T47D (cell line): Measurements from ENCODE around the gene ANO7.

Experiments used
- DNase-seq, 2 experiments: peaks; one replicate each; pipeline versions ENCODE4 v3.0.0 to v3.0.0-alpha.2; 2011 to 2012; ENCODE audit warnings: low read depth in 1 of 2, low spot score in 1 of 2
- JUND ChIP-seq: IDR thresholded peaks from 2 replicates; pipeline ENCODE4 v1.6.1; 2012; ENCODE audit warnings: low read depth
- in situ Hi-C: cut with HindIII; loops from 2 replicates; pipeline ENCODE4 v1.10.0; 2016; ENCODE audit warnings: low sequenced_read_pairs, low pct_unique_long_range_greater_than_20kb

ANO7 gene

DNA sequence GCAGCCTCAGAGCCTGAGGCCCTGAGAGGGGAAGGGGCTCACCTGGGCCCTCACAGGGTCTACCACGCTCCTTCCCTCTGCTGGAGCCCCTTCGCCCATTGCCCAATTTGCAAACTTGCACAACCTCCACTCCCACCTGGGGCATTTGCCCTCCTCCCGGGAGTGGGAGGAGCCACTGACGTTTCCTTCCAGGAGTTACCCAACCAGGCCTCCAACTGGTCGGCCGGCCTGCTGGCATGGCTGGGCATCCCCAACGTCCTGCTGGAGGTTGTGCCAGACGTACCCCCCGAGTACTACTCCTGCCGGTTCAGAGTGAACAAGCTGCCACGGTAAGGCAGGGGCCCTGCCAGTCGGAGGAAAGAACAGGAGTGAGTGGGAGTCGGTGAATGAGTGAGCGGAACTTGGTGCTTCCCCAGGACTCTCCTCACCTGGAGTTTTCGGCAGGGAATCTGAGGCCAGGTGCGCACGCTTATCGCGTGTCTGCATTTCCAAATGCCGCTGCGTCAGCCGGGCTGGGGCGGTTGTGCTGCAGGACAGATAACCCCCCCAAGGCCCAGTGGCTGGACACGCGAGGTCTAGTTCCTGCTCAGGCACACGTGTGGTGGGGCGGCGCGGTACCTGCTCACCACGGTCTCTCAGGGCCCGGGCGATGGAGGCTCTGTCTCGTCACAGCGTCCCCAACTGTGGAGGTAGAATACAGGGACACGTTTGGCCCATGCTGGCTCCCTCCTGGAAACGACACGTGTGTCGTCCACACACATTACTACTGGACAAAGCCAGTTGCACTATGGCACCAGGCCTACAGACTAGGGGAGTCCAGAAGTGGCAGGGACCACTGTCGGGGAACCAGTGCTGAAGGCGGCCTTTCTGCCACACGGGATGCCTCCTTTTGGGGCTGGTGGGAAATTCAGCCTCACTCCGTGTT, 11.7 kb downstream of the ANO7 start:
- in situ Hi-C loops = no loop called here
- TF ChIP-seq JUND = no peak
- peak in 1 of 2 experiments; percentile 49 for DNase-seq

DNA sequence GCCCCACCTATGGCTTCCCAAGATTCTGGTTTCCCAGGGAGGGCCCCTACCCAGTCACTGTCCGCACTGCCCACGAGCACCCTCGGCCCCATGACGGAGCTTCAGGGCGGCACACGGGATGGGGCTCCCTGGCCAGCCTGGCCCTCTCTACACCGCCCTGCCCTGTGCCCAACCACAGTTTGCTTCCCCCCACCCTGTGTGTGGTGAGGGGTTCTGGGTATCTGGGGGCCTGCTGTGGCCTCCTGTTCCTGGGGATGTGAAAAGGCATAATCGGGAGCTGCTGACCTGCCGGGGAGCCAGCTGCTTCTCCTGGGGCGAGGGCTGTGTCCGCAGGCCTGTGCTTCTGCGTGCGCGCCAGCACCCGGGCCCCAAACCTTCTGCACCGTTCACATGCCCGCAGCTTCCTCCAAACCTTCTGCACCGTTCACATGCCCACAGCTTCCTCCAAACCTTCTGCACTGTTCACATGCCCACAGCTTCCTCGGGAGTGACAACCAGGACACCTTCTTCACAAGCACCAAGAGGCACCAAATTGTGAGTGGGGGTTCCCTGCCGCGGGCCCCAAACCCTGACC, 12.4 kb downstream of the ANO7 start:
- no peak for DNase-seq
- no peak for TF ChIP-seq JUND
- in situ Hi-C loops = no loop called here

DNA sequence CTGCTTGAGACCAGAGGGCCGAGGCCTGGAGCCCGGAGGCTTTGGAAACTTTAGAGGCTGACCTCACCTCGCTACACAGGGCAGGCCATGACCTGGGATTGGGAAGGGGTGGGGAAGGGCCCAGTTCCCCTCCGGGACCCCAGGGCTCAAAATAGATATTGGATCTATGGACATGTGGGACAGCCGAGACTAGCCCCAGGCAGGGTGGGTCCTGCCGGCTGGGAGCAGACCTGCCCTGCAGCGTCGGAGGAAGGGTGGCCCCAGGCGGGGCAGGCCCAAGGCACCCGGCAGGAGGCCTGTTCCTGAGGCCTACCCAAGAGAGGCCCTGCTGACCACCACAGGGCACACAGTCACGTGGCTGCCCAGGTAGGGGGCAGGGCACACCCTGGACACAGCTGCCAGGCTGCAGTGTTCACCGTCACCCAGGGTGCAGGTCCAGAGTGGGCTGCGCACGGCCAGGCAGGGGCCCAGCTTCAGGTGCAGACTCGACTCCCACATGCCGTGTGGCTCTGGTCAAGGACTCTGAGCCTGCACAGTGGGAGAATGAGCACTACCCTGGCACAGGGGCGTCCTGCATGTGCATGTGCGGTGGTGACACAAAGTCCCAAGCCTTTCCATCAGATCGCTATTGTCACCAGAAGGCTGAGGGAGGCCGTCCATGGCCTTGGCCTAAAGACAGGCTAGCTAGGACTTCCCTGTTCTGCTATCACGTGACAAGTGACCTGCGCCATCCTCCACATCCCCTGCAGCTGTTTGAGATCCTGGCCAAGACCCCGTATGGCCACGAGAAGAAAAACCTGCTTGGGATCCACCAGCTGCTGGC, 13.2 kb downstream of the ANO7 start:
- in situ Hi-C loops = no loop called here
- no peak for TF ChIP-seq JUND
- DNase-seq = no peak

DNA sequence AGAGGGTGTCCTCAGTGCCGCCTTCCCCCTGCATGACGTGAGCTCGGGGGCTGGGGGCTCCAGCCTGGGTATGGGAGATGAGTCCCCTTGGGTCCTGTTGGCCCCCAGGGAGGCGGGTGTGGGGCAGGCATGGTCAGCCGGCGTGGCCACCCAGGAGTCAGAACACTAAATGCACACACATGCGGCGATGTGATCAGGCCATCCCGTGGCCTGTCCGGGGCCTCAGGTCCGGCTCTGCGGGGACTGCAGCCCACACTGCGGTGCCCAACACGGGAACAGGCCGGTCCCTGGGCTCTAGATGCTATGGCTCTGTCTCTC, 13.8 kb downstream of the ANO7 start:
- DNase-seq = no peak
- no peak for TF ChIP-seq JUND
- in situ Hi-C loops = no loop called here

DNA sequence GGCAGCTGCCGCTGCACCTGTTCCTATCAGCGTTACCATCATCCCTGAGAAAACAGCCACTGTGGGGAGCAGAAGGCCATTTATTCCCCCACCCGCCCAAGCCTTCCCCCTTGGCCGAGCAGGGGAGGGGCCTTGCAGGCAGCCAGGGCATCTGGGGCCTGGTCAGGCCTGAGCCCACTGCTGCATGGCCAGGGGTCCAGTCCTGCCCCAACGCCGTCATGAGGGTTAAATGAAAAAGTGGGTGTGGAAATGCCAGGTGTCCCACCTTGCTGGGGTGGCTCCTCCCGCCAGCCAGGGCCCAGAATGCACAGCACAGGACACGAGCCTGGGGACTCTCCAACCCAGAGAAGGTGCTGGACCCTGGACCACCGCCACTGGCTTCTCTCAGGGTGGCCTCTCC, 14.2 kb downstream of the ANO7 start:
- TF ChIP-seq JUND = no peak
- DNase-seq = no peak
- in situ Hi-C loops = no loop called here

DNA sequence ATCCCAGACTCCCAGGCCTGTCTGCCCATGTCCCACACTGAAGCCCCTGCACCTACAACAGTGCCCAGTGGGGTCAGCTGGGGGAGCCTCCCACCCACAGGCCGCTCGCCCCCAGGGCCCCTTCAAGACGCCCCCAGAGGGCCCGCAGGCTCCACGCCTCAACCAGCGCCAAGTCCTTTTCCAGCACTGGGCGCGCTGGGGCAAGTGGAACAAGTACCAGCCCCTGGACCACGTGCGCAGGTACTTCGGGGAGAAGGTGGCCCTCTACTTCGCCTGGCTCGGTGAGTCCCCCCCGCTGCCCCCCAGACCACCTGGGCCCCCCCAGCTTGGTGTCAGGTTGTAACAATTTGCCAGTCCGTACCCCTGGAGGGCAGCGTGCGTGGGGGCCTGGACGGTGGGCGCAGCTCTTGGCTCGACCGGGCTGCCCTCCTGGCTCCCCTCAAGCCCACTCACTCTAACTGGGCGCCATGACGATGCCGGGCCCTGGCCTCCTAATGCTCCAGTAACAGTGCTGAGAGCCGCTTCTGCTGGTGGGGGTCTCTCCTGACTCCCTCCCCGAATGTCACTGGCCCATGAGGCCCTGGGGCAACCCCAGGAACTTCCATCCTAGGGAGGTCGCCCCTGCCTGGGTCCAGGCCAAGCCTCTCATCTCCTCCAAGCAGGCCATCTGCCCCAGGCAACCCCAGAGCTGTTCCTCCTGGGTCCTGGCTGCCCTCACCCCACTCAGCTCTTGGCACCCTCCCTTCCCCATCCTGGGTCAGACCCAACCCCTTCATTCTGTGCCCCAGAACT, 14.9 kb downstream of the ANO7 start:
- in situ Hi-C loops = no loop called here
- DNase-seq = no peak
- no peak for TF ChIP-seq JUND

DNA sequence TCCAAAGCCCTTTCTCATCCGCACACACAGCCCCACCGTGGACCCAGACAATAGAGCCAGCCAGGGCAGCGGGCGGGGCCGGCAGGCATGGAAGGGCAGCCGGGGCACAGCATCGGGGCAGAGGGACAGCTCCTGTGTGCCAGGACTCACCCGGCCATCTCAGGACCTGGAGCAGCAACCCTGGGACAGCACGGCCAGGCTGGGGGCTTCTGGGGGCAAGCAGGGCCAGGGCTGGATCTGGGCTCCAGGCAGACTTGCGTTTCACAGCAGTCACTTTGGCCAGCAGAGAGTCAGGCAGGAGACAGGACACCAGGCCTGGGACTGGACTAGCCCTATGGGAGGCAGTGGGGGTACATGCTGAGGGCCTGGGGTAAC, 15.5 kb downstream of the ANO7 start:
- no peak for DNase-seq
- TF ChIP-seq JUND = no peak
- in situ Hi-C loops = no loop called here

DNA sequence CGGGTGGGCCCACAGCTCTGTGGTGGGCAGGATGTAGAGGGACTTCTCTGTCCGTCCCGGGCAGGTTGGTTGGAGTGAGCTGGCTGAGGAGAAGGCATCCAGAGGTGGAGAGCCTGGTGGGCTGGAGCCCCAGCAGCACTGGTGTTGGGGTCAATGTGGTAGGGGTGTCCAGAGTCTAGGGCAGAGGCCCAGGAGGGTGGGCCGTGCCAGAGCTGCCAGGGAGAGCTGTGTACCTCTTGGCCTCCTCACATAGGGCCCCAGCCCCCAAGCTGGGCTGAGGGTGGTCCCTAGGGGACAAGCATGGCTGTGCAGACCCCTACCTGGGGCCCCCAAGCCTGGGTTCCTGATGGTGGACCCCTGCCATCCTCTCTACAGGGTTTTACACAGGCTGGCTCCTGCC, 16.0 kb downstream of the ANO7 start:
- in situ Hi-C loops = no loop called here
- no peak for TF ChIP-seq JUND
- DNase-seq = no peak

DNA sequence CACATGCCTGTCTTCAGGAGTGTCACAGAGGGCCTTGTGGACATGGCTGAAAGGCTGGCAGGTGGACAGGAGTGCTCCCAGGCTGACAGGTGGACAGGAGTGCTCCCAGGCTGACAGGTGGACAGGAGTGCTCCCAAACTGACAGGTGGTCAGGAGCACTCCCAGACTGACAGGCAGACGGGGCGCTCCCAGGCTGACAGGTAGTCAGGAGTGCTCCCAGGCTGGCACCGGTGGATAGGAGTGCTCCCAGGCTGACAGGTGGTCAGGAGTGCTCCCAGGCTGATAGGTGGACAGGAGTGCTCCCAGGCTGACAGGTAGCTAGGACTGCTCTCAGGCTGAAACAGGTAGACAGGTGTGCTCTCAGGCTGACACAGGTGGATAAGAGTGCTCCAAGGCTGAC, 16.6 kb downstream of the ANO7 start:
- DNase-seq = no peak
- no peak for TF ChIP-seq JUND
- in situ Hi-C loops = no loop called here

DNA sequence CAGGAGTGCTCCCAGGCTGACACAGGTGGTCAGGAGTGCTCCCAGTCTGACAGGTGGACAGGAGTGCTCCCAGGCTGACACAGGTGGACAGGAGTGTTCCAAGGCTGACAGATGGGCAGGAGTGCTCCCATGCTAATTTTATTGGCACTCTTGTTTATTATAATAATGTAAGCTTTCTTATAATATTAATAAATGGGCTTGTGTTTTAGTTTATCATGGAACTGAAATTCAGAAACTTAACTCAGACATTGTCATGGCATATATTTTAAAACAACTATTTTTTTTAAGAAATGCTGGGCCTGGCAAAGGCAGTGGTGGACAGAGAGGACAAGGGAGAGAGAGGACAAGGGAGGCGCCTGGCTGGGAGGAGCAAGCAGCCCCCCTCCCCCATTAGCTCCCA, 18.7 kb downstream of the ANO7 start:
- DNase-seq = no peak
- no peak for TF ChIP-seq JUND
- in situ Hi-C loops = no loop called here

DNA sequence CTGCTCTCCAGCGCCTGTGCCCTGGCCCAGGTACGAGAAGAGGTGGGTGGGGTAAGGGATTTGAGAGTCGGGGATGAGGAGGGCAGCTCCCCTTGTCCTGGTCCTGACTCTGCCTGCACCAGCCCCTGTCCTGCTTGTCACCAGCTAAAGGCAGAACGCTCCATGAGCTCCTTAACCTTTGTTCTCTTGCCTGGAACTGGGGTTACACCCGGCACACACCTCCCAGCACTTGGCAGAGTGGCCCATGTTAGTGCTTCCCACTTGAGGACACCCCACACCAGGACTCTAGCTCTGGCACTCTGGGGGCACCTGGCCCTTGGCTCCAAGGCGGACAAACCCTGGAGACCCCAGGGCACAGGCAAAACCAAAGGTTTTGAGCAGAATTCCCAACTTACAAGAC, 19.2 kb downstream of the ANO7 start:
- TF ChIP-seq JUND = no peak
- in situ Hi-C loops = no loop called here
- no peak for DNase-seq

DNA sequence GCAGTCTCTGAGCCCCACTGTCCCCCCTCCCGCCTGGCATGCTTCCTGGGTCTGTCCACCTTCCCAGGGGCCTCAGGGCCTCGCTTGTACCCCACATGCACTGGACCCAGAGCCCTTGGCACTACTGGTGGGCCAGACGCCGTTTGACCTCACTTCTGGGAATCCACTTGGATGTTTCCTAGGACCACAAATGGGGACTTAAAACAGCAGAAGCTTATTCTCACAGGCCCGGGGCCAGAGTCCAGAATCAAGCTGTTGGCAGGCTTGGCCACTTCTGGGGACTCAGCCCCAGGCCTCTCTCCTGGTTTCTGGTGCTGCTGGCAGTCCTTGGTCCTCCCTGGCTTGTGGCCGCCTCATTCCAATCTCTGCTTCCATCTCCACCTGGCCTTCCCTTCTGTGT, 19.6 kb downstream of the ANO7 start:
- no peak for DNase-seq
- in situ Hi-C loops = no loop called here
- TF ChIP-seq JUND = no peak
